ENCODE data around the gene HMGB3.
"Not testable (repeated sequence)": the region's sequence is repeated elsewhere in the genome, so short reads cannot be mapped to it uniquely, and the experiment has no call there.

The HMGB3 gene

DNA sequence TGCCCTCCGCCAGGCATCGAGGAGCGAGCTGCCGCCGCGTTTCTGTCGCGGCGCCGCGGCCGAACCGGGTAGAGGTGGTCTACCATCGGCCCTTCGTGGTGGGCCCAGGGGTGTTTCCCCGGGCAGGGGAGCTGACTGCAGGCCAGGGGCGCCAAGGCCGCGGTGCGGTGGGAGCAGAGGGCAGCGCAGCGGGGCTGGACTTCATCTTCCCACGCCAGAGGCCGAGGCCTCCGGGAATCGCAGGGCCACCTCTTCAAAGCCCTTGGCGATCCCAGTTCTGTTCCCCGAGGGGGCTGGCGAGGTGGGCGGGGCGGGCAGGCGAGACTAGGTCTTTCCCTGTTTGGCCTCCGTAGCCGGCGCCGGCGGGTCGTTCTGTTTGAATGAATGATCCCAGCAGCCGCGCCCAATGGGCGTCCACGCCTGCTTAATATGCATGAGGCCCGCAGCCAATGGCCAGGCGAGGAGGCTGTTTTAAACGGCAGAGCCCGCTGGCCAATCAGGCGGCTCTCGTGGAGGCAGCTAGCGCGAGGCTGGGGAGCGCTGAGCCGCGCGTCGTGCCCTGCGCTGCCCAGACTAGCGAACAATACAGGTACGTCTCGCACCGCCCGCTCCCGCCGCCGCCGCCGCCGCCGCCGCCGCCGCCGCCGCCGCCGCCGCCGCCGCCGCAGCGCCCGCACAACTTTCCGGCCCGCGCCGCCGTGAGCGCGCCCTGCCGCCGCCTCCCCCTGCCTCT lies at the start of gene HMGB3:
Gene HMGB3 (plus strand): TSS at position 548 of the 733 bp plus-strand sequence. CDS start 2,265 bp downstream, outside the sequence.
- DNase-seq (ENCODE audit: low read depth in 4 of 4, low spot score in 1 of 4), result peak; percentile 36 to 78 (median 51)

DNA sequence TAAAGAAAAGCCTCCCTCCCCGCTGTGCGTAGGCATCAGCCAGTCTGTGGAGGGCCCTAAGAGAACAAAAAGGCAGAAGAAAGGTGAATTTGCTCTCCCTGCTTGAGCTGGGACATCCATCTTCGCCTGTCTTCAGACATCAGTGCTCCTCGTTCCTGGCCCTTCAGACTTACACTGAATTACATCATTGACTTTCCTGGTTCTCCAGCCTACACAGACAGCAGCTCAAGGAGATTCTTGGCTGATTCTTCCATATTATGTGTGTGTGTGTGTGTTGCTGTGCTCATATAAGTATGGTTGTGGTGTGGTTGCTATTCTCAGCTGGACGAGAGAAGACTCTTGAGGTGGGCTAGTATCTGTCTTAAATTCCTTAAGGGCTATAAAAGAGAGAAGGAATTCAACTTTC lies 49.2 kb upstream of the HMGB3 start:
- DNase-seq (ENCODE audit: low read depth in 4 of 4, low spot score in 1 of 4), result no peak

DNA sequence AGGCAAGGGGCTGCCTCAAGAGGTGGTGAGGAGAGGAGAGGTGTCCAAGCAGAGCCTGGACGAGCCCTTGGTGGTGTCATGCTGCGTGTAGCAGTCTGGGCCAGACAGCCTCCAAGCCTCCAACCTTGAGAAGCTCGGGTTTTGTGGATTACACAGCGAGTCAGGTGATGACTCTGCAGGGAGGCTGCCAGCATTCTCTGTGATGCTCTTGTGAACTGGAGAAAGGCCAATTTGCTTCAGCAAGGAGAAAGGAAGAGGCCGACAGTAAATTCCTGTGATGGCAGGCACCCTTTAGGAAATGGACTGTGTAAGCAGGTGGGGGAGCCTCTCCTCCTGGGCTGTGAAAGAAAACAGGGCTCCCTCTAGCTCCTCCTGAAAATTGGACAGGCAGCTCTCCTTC lies 48.7 kb upstream of the HMGB3 start:
- DNase-seq (ENCODE audit: low read depth in 4 of 4, low spot score in 1 of 4), result no peak

GRCh38 chrX:150935467-150935866 lies 47.7 kb upstream of the HMGB3 start:
- DNase-seq (ENCODE audit: low read depth in 4 of 4, low spot score in 1 of 4), result no peak

GRCh38 chrX:150936556-150936955 lies 46.6 kb upstream of the HMGB3 start:
- DNase-seq (ENCODE audit: low read depth in 4 of 4, low spot score in 1 of 4), result no peak

GRCh38 chrX:150940844-150941495 lies 42.2 kb upstream of the HMGB3 start:
- no peak for DNase-seq (ENCODE audit: low read depth in 4 of 4, low spot score in 1 of 4)

GRCh38 chrX:150941580-150941979 lies 41.6 kb upstream of the HMGB3 start:
- no peak for DNase-seq (ENCODE audit: low read depth in 4 of 4, low spot score in 1 of 4)

GRCh38 chrX:150942942-150943594 lies 40.1 kb upstream of the HMGB3 start:
- DNase-seq (ENCODE audit: low read depth in 4 of 4, low spot score in 1 of 4), result no peak

- no peak for DNase-seq (ENCODE audit: low read depth in 4 of 4, low spot score in 1 of 4)
These were observed 38.9 kb upstream of the HMGB3 start for GRCh38 chrX:150944233-150944632.

DNA sequence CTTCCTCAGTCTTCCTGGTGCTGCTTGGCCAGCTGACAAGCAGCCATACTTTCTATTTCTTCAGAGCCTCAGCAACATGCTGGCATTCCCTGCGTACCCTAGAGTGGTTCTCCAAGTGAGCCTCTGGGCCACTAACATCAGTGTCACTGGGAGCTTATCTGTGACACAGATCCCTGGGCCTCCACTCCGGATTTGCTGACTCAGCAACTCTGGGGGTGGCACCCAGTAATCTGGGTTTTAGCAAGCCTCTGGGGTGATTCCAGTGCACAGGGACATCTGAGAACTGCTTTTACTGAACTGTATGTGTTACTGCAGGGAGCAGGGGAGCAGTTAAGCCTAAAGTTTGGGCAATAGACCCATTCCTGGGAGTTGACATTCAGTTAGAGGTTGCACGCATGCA lies 28.2 kb upstream of the HMGB3 start:
- DNase-seq (ENCODE audit: low read depth in 4 of 4, low spot score in 1 of 4), result no peak

DNA sequence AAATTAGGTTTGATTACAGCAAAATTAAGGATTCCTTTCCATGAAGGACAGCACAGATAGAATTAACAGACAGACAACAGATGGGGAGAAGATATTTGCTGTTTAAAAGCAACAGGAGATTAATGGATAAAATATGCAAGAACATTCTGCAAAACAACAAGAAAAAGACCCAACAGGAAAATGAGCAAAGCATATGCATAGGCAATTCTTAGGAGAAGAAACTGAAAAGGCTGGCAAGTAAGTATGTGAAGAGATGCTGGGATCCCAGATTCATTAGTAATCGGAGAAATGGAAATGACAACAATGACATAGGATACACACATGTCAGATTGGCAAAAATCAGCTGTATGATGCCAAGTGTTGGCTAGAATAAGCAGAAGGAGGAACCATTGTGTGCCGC lies 27.5 kb upstream of the HMGB3 start:
- no peak for DNase-seq (ENCODE audit: low read depth in 4 of 4, low spot score in 1 of 4)

DNA sequence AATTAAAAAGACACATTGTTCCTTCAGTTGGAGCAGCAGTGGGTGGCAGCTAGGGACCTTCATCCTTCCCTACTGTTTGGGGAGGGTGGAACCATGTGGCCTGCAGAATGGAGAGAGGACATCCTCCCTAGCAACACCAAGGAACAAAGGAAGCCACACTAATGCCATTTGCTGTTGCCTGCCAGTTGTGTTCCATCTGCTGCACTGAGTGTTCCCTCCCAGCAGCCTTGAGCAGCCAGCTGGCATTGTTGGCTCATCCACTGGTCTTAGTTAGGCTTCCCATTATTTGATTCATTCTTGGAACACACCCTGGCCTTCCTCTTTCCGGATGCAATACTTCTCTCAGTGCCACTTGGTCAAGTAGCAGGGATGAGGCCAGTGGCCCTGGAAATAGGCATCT lies 25.0 kb upstream of the HMGB3 start:
- no peak for DNase-seq (ENCODE audit: low read depth in 4 of 4, low spot score in 1 of 4)

DNA sequence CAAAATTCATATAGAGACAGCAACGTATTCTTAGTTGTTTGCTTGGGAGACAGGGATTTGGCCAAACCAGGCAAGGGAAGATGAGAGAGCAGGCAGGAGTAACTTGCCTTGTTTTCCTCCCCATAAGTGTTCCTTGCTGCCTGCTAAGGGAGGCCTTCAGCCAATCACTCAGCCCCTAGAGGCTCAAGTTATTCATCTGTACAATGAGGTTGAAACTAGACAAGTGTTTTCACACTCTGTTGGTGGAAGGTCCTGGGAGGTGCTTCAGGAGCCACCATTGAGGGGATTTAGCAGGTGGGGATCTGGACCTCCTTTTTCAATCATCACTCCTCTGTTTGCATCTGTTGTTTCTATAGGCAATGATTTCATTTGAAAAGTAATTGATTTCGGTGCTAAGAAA lies 23.6 kb upstream of the HMGB3 start:
- no peak for DNase-seq (ENCODE audit: low read depth in 4 of 4, low spot score in 1 of 4)

- DNase-seq (ENCODE audit: low read depth in 4 of 4, low spot score in 1 of 4), result no peak
These were observed 21.5 kb upstream of the HMGB3 start for GRCh38 chrX:150961631-150962030.

- DNase-seq (ENCODE audit: low read depth in 4 of 4, low spot score in 1 of 4), result not testable (repeated sequence)
These were observed 18.7 kb upstream of the HMGB3 start for GRCh38 chrX:150964416-150964815.

GRCh38 chrX:150966235-150966634 lies 16.9 kb upstream of the HMGB3 start:
- no peak for DNase-seq (ENCODE audit: low read depth in 4 of 4, low spot score in 1 of 4)

DNA sequence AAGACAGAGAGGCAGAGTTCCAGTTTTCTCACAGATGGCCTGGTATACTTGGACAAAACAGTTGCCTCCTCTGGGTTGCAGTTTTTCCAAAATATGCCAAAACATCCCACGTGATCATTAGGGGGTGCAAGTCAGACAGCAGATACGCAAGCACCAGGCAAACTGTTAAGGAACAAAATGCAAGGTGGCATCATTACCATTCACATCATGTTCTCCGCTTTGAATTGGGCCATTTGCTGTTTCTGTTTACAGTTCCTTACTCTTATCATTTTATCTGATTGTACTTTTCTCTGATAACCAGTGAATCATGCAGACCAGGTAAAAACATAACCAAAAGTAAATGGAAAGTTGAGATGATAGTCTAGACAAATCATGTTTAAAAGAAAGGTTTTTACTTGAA lies 16.4 kb upstream of the HMGB3 start:
- DNase-seq (ENCODE audit: low read depth in 4 of 4, low spot score in 1 of 4), result no peak

DNA sequence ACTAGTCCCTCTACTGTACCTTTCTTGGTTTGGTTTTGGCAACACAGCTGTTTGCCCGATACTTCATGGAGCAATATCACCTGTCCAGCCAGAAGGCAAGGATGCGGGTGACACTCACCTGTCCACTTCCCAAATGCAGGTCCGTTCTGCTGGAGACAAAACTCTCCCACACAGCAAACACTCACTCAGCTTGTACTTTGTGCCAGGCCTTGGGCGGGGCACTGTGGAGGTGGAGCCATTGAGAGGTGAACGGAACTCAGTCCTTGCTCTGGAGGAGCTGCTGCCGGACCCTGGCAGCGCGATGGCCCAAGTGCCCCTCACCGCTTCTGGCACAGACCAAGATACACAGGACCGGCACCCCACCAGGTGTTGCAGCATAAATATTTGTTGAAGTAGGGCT lies 15.3 kb upstream of the HMGB3 start:
- no peak for DNase-seq (ENCODE audit: low read depth in 4 of 4, low spot score in 1 of 4)

- no peak for DNase-seq (ENCODE audit: low read depth in 4 of 4, low spot score in 1 of 4)
These were observed 14.0 kb upstream of the HMGB3 start for GRCh38 chrX:150968862-150969720.

DNA sequence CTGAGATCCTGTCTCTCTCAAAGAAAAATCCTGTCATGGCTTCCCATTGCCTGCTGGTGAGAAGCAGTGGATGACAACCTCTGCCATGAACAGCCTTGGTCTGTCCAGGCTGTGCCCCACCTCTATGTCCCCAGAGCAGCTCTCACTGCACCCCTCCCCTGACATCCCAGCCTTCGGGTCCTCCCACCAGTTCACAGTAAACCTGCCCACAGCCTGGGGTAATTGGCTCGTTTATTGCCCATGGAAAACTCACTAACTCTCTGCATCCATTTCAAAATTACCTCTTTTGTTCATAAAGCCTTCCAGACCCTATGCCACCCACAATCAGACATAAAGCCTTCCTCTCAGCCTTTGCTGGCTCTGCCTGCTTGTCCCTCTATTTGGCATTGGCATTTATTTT lies 10.7 kb upstream of the HMGB3 start:
- no peak for DNase-seq (ENCODE audit: low read depth in 4 of 4, low spot score in 1 of 4)

- no peak for DNase-seq (ENCODE audit: low read depth in 4 of 4, low spot score in 1 of 4)
These were observed 7.3 kb upstream of the HMGB3 start for GRCh38 chrX:150975655-150976390.

Data from stimulated activated CD4-positive, alpha-beta T cell treated with anti-CD3 and anti-CD28 coated beads, Interleukin-1b, Interleukin-23, amount 100 ng/mL, for 24 hours (primary cell).